GM18868 (cell line): Measurements from ENCODE around the gene MCEMP1.

ENCODE experiments used
- ATAC-seq: cut with Tn5 transposase; IDR thresholded peaks from one replicate; pipeline ENCODE4 v1.9.1; 2021; ENCODE audit warnings: mild to moderate bottlenecking, moderate library complexity; ENCODE audit not compliant: unreplicated experiment

The MCEMP1 gene

DNA sequence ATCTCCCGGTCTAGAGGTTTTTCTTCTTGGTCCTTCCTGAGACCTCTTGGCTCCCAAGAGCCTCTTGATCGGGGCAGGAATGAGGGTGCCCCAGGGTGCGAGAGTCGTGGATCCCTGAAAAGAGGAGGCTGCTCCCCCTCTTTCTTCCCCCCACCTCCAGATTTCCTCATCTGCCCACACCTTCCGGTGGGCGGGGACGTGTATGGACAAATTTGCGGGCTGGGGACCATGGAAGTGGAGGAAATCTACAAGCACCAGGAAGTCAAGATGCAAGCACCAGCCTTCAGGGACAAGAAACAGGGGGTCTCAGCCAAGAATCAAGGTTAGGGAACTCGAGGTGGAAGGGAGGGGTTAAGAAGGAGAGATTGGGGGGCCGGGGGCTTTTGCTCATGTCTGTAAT lies at the start of gene MCEMP1:
Gene MCEMP1 (plus strand): TSS at position 237 of the 400 bp plus-strand sequence. CDS start 31 bp downstream, at position 268.
- ATAC-seq = no peak

GRCh38 chr19:7627166-7627565 lies 49.7 kb upstream of the MCEMP1 start:
- ATAC-seq = no peak

- ATAC-seq = no peak
Measured at GRCh38 chr19:7628589-7629311, 48.1 kb upstream of the MCEMP1 start.

DNA sequence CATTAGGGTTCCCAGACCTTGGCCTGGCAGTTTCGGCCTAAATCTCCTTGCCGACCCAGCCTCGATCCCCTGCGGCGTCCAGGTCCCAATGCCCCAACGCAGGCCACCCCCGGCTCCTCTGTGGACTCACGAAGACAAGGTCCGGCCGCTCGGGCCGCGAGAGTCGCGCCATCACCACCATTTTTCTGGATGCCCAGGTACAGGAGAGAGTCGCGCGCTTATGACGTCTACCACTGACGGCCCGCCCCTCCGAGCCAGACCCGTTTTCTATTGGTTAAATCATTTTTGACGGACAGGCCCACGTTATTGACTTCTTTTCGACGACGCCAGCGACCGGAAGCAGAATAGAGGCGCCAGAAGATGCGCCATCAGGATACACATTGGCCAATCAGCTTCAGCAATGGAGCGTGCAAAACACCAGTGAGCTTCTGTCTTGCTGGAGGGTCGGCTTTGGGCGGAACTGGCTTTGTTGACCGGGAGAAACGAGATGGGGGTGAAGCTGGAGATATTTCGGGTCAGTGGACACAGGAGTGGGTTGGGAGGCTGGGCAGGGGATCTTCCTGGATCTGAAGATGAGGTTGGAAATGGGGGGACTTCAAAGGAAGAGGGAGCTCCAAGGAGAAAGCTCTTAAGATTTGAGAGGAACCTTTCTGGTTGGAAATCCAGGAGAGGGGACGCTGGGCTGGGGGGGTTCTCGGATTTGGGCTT lies 47.4 kb upstream of the MCEMP1 start, which contains the start of the genes PET100 and XAB2:
Gene PET100 (plus strand): TSS at position 447 of the 708 bp plus-strand sequence. CDS start 41 bp downstream, at position 488.
Gene XAB2 (minus strand): TSS at position 199 of the 708 bp plus-strand sequence. CDS start 18 bp downstream, at position 181.
- peak; percentile 93 for ATAC-seq

DNA sequence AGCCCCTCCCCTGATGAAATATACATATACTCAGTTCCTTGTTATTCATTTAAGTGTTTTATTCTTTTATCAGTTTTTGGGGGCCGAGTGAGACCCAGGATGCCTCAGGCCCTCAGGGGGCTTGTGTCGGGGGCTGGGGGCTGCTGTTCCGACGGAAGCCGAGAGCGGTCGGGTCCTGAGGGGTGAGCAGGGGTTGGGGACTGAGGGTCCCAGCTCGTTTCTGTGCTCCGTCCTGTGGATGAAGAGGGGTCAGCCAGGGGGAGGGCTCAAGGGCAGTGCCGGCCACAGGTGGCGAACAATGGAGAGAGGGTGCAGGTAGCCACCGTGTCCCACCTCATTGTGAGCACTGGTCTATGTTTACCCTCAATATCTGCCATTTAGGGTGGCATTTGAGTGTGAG lies 45.3 kb upstream of the MCEMP1 start:
- no peak for ATAC-seq

GRCh38 chr19:7632340-7633203 lies 44.3 kb upstream of the MCEMP1 start:
- no peak for ATAC-seq

GRCh38 chr19:7633698-7634097 lies 43.2 kb upstream of the MCEMP1 start, which contains the start of gene PCP2:
TSS of gene PCP2 (minus strand) at chr19:7633719. CDS start at chr19:7633457, 262 bp downstream.
- ATAC-seq = no peak

- ATAC-seq = no peak
Measured at GRCh38 chr19:7635670-7636069, 41.2 kb upstream of the MCEMP1 start.

GRCh38 chr19:7636317-7636690 lies 40.6 kb upstream of the MCEMP1 start:
- no peak for ATAC-seq

DNA sequence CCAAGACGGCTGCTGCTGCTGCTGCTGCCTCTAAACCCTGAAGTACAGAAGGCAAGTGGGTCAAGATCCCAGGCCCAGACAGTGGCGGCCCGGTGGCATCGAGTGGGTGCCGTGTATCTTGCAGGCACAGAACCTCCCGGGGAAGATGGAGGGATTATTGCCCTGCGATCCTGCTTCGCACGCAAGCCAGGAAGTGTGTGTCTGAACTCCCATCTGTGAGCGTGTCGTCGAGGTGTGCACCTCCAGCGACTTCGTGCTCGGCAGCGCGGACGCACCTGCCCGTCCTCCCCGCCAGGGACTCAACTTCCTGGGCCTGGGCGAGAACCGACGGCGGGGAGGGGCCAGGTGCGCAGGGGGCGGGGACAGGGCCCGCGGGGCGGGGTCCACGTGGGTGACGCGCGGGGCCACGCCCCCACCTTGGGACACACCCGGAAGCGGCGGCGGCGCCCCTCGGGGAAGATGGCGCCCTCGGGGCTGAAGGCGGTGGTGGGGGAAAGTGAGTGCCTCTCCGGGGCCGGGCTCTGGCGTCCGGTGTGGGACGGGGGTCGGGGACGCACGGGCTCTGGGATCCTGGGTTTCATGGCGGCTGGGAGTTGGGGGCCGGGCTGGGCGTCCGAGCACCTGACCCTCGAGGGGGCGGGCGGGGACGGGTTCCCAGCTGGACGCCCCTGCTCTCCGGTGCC lies 40.1 kb upstream of the MCEMP1 start, which contains the start of gene STXBP2:
Gene STXBP2 (plus strand): TSS at position 420 of the 683 bp plus-strand sequence. CDS start 40 bp downstream, at position 460.
- ATAC-seq = peak; percentile 66

DNA sequence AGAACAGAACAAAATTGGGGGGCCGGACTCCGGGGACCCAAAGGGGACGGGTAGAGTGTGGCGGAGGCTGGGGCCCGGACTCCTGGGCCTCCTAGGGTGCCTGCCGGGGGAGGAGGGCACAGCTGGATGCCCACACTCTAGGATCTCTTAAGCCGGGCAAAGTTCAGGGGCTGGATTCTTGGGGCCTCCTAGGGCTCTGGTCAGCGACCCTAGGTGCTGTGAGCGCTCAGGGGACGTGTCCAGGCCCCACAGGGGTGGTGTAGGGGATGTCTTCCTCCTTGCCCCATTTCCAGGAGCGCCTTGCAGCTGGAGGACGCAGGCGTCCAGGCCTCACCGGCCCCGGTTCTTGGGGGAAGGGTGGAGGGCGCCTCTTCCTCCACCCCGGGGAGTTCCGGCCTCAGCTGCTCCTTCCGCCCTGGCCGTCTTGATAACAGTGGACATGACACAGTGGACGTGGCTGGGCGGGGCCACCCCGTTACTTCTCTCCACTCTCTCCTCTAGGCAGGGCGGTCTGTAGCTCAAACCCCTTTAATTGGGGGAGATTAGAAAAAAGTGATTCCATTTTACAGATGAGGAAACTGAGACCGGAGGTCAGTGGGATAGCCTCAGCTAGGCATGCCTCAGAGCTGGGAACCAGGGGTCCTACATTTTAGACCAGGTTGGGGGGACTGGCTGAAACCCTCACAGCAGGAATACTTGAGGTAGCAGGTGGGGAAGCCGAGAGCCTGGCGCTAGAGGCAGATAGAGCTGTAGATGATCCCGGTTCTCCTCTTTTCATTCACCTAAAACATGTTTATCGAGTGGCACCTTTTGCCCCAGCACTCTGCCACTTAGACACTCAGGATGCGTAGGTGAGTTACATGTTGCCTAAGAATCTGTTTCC lies 39.3 kb upstream of the MCEMP1 start:
- no peak for ATAC-seq

DNA sequence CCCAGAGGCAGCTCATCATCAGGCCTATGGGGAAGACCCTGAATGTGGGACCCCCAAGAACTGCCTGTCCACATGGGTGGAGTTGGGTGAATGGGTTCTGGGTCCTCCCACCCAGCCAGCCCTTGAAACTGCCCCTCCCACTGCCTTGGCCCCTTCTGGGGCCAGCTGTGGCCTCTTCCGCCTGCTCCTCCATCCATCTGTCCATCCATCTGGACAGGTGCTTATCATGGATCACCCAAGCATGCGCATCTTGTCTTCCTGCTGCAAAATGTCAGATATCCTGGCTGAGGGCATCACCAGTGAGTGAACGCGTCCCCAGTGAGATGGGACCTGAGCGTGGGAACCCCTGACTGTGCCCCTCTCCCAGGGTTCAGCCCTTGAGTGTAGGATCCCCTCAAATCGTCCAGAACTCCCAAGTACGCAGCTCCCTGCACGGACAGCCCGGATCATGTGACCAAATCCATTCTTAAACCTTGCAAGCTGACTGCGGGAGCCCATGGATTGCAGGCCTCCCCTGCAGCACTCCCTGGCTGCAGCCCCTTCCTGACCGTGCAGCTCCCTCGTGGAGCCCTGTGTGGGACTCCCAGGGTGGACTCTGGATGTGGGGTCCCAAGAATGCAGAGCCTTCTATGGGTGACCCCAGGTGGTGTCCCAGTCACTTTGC lies 38.0 kb upstream of the MCEMP1 start:
- no peak for ATAC-seq

DNA sequence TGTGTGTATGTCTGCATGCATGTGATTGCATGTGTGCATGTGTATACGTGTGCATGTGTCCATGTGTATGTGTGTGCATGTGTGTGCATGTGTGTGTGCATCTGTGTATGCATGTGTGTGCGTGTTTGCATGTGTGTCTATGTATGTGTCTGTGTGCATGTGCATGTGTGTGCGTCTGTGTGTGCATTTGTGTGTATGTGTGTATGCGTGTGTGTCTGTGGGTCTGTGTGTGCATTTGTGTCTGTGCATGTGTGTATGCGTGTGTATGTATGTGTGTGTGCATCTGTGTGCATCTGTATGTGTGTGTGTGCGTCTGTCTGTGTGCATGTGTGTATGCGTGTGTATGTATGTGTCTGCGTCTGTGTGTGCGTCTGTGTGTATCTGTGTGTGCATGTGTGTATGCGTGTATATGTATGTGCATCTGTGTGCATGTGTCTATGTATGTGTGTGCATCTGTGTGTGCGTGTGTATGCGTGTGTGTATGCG lies 37.0 kb upstream of the MCEMP1 start:
- no peak for ATAC-seq

GRCh38 chr19:7640803-7641202 lies 36.1 kb upstream of the MCEMP1 start:
- no peak for ATAC-seq

DNA sequence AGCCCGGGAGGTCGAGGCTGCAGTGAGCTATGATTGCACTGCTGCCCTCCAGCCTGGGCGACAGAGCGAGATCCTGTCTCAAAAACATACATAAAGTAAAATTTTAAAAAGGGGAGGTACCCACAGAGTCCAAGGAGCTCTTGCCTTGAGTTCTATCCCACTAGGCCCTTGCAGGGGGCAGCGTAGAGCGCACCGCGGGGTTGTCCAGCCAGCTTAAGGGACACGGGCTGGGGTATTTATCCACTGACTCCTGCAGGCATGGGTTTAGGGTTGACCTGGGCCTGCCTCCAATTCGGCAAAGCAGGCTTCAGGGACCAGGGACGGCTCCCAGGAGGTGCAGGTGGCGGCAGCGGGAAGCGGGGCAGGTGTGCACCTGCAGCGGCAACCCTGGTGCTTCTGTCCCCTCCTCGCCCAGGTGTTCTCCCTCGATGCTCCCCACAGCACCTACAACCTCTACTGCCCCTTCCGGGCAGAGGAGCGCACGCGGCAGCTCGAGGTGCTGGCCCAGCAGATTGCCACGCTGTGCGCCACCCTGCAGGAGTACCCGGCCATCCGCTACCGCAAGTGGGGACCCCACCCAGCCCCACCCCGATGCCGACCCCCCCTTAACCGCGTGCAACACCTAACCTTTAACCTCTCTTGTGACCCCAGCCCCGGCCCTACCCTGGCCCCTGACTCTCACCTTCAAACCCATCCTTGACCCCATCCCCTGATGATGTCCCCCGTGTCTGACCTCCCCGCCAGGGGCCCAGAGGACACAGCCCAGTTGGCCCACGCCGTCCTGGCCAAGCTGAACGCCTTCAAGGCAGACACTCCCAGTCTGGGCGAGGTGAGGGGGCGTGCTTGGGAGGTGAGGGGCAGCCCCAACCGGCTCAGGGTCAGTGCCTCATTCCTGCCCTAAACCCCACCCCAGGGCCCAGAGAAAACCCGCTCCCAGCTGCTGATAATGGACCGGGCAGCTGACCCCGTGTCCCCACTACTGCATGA lies 35.3 kb upstream of the MCEMP1 start:
- ATAC-seq = no peak

GRCh38 chr19:7642295-7643030 lies 34.4 kb upstream of the MCEMP1 start:
- ATAC-seq = no peak

GRCh38 chr19:7643031-7643415 lies 33.9 kb upstream of the MCEMP1 start:
- no peak for ATAC-seq
